Amygdala (tissue), 56 donors: ENCODE data around the gene STRBP.
"Not testable (repeated sequence)": the region's sequence is repeated elsewhere in the genome, so short reads cannot be mapped to it uniquely, and the experiment has no call there.

Source experiments
- DNase-seq, 56 donors: peaks; one replicate each; lab custom pipeline; 2025; lab: John Stamatoyannopoulos, UW

STRBP gene

DNA sequence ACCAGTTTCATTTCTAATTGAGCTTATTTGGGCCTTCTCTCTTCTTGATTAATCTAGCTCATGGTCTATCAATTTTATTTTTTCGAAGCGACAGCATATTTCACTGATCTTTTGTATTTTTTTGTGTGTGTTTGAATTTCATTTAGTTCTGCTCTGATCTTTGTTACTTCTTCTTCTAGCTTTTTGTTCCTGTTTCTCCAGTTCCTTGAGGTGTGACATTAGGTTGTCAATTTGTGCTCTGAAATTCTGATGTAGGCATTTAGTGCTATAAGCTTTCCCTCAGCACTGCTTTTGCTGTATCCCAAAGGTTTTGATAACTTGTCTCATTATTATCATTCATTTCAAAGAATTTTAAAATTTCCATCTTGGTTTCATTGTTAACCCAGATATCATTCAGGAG is 67.3 kb downstream of the STRBP start:
- no peak for DNase-seq

DNA sequence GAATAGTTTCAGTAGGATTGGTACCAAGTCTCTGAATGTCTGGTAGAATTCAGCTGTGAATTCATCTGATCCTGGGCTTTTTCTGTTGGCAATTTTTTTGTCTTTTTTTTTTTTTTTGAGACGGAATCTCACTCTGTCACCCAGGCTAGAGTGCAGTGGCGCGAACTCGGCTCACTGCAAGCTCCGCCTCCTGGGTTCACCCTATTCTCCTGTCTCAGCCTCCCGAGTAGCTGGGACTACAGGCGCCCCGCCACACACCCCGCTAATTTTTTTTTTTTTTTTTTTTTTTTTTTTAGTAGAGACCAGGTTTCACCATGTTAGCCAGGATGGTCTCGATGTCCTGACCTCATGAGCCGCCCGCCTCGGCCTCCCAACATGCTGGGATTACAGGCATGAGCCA is 67.9 kb downstream of the STRBP start:
- DNase-seq, result not testable (repeated sequence)

DNA sequence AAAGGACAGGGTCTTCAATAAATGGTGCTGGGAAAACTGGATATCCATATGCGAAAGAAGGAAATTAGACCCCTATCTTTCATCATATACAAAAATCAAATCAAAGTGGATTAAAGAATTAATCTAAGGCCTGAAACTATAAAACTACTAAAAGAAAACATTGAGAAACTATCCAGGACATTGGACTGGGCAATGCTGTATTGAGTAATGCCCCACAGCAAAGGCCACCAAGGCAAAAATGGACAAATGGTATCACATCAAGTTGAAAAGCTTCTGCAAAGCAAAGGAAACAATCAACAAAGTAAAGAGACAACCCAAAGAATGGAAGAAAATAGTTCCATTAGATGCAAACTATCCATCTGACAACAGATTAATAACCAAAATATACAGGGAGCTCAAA is 72.3 kb downstream of the STRBP start:
- DNase-seq, result no peak

DNA sequence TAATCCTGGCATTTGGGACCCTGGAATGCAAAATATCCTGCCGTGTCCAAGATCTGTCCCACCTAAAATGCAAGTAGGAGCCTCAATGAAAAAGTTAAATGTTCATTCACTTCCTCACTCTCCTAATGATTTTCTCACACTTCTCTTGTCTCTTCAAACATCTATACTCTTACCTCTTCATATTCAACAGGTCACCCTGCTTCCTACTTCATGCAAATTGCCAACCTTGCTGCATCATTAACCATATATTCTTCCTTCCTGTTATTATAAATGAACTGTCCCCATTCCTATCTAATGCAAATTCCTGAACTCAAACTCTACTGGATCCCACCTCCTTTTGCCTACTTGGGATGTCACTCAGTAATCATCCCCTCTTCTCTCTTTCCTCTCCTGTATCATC is 74.4 kb downstream of the STRBP start:
- no peak for DNase-seq

DNA sequence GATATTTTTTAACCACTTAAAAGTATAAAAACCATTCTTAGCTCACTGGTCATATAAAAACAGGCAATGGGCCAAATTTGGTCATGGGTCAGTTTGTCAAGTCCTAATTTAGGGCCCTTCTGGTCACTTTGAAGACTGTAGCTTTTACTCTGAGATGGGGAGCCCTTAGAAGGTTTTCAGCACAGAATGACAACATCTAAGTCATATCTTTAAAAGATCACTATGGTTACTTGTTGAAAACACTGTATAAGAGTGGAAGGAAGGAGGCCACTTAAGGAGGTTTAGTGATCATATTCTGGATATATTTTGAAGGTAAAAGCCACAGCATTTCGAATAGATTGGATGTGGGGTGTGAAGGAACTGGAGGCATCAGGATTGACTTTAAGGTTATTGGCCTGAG is 76.7 kb downstream of the STRBP start:
- DNase-seq, result no peak

DNA sequence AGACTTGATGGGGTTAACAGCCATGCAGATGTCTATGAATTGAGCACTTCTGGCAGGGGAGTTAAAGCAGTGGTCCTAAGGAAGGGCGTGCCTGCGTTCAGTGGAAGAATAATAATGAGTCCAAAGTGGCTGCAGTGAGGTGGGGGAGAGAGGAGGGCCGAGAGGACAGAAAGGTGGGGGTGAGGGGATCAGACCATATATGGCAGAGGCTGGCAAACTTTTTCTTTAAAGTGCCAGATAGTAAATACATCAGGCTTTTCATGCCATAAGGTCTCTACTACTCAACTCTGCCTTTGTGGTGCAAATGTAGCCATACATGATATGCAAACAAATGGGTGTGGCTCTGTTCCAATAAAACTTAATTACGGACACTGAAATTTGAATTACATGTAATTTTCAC is 77.1 kb downstream of the STRBP start:
- DNase-seq, result no peak

DNA sequence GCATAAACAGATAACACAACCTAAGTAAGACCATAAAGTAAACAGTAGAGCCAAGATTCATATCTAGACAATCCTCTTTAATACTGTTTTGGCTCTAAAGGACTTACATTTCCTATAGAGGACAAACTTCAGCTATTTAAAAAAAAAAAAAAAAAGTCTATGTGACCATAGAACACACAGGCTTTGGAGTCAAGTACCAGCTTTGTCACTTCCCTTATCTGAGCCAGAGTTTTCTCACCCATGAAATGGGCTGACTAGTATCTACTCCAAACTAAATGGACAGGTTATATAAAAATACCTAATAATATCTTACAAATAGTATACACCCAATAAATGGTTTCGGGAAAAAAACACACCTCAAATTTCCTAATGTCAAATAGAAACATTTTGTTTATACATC is 81.3 kb downstream of the STRBP start:
- no peak for DNase-seq

DNA sequence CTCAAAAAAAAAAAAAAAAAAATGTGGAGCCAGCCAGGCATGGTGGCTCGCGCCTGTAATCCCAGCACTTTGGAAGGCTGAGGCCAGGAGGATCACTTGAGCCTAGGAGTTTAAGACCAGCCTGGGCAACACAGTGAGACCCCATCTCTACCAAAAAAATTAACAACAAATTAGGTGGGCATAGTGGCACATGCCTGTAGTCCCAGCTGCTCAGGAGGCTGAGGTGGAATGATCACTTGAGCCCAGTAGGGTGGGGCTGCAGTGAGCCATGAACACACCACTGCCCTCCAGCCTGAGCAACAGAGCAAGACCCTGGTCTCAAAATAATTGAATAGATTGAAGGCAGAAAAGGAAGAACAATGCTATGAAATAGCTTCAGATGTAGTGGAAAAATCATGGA is 82.4 kb downstream of the STRBP start:
- DNase-seq, result not testable (repeated sequence)

DNA sequence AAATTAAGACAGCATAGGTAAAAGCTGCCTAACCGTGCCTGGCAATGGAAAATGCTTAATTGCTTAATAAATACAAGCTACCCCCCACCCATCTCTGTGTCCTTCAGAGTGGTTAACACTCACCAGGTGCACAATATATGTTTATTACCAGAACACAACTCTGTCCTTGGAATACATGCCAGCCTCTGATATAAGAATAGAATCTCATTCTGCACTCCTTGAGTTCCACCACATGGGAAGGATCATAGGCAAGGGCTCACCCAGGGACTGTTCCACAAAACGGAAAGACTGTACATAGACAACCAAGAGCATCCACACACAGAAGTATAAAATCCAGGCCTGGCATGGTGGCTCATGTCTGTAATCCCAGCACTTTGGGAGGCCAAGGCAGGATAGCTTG is 91.4 kb downstream of the STRBP start:
- DNase-seq, result no peak

DNA sequence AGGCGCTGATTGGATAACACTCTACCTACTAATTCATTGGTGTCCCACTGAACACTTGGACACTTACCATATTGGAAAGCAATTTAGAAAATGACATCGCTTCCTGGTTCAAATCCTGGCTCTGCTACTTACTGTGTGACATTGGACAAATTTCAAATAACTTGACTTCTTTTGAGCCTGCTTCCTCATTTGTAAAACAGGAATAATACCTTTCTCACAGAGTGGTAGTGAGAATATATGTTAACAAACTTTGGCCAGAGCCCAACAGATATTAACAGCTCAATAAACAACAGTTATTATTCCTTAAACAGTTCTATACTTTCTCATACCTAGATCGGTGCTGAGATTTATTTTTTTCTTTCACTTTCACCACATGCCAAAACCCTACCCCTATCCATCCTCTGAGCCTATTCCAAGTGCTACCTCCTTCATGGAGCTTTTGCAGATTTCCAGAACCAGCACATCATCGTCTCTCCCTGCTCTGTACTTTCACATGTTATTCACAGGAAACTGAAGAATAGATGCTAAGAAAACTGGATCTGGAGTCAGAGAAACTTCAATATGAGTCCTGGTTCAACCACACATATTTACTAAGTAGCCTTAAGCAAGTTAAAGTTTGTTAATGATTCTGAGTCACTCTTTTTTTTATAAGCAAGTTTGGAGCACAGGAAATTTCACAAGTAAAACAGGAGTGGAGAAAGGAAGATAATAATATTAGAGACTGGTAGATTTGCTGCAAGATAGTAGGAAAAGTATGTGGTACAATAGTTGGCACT is 92.3 kb downstream of the STRBP start:
- DNase-seq, result no peak

DNA sequence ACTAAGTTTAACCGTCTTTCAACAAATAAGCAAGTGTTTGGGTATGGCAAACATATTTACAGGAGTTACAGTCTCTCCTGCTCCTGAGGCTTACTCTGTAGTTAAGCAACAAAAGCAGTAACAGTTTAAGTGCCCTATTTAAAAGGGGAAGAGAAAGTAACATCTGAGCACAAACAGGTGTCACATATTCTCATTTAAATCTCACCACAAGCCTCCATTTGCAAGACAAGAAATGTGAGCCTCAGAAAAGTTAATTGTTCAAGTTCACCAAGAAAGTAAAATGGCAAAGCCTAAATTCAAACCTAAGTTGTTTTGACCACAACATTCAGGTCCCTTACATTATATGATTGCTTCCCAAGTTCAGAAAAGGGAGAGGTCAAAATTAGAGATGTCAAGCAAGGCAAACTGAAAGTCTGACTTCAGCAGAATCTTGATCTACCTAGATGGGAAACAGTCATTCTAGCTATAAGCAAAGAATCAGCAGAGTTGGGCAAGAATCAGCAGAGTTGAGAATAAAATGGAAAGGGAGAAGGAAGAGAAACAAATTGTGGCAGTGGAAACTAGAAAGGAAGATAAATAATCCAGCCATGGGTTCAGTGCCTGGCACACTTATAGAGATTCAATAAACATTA is 93.4 kb downstream of the STRBP start:
- no peak for DNase-seq

DNA sequence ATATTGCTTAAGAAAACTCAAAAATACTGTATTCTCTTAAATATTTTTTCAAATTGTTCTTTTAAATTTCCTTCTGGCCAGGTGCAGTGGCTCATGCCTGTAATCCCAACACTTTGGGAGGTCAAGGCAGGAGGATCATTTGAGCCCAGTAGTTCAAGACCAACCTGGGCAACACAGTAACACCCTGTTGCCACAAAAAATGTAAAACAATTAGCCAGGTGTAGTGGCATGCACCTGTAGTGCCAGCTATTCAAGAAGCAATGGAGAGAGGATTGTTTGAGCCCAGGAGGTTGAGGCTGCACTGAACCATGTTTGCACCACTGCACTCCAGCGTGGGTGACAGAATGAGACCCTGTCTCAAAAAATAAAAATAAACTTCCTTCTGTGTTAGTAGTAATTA is 94.3 kb downstream of the STRBP start:
- no peak for DNase-seq

DNA sequence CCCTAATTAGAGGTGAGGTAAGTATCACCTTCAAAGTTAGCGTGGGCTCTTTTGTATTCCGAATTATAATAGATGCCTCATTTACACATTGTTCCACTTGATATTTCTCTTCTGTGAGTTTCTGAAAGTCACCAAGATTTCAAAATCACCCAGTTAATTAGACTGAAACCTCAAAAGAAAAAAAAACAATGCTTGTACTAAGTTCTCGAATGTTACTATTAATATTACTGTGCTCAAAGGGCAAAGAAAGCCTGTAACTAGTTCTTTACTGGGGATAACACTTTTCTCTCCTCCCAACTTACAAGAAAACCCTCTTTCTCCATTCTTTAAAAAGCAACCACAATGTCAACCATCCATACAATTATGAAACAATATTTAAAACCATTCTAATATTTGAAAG is 98.5 kb downstream of the STRBP start:
- DNase-seq, result no peak

DNA sequence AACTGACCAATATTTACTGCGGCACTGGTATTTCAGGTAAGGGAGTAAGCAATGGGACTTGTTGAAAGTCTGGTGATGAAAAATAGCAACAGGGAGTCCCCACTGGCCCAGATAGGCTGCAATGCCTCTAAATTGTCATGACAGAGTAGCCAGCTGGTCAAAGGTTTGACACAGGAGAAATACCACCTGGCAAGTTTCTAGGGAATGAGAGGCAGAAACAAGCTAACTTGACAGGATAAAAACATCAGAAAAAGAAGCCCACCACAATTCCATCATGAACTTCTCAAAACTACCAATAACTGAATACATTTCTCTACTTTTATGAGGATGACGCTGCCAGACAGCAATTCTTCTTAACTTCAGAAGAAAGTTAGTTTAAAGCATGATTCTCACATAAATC is 99.8 kb downstream of the STRBP start:
- no peak for DNase-seq

DNA sequence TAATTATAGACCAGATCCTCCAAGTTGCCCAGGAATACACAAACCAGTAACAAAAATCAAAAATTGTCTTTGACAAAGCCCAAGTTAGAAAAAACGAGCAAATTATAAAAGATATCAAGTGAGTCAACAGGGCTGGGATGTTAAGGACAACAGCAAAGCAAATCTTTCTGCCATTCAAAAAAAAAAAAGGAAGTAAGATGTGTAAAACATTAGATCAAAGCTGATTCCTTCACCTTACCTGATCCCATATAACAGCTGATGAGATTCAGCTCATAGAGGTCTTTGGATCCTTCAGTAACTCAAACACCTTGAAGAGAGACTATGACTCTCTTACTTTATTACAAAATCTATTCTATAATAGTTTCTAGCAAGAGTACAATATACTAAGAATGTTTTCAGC is 100.9 kb downstream of the STRBP start:
- no peak for DNase-seq

DNA sequence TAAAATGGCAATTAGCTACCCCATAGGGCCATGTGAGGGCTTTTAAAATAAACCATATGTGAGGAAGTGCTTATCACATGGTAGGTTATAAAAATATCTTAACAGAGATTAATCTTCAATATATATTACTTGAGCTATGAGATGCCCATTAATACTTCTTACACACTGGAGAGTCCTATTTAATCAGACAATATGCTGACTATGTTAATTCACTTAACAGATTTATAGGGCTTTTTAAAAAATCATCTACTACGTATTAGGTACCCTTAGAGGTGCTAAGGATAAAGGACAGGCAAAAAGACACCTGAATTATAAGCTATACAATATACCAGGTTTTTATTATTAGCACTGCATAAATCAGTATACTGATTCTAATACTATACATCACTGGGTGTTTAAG is 102.6 kb downstream of the STRBP start:
- no peak for DNase-seq

DNA sequence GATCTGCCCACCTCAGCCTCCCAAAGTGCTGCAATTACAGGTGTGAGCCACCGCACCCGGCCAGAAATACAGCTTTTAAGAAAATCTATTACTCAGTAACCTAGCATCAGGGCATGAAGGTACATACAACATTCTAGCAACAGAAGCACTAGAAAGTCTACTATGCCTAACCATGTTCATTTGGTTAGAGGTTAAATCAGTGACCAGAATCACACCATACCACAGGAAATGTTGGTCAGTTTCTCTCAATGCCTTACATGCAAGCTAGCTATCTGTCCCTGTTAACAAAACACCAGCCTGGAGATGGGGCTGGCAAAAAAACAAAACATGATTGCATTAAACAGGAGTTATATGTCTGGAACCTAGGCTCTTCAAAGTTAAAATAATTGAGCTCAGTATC is 104.1 kb downstream of the STRBP start:
- DNase-seq, result no peak

DNA sequence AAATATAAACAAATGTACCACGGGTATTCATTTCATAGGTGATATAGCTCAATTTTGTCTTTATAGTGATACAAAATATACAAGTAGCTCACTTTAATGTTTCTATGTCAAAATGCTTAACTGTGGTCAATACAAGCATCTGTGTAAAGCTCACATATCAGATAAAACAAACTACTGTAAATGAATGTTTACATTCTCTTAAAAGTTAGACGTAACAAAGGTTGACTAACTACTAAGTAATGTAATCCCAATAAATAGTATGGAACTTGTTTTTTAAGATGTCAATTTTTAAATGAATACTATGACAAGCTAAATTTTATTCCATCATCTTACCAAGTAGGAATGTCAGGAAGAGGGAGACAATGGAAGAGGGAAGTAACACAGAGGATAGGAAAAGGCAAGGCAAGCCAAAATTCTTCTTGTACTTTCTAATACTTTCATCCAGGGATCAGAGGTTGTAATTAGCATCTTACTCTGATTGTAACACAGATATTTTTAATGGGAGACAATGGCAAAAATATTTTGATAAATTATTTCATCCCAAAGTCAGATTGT is 105.5 kb downstream of the STRBP start:
- no peak for DNase-seq

DNA sequence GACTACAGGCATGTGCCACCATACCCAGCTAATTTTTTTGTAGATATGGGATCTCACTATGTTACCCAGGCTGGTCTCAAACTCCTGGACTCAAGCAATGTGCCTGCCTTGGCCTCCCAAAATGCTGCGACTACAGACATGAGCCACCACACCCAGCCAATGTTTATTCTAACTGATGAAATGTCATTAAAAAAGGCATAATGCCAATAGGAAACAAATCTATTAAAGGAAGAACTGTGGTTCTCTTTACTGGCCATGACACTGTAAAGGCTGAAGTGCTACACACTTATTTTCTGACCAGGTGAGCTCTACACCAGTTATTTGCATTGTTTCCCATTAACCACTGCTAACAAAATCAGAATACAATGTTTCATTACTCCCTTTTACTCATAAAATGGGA is 106.0 kb downstream of the STRBP start:
- DNase-seq, result no peak

DNA sequence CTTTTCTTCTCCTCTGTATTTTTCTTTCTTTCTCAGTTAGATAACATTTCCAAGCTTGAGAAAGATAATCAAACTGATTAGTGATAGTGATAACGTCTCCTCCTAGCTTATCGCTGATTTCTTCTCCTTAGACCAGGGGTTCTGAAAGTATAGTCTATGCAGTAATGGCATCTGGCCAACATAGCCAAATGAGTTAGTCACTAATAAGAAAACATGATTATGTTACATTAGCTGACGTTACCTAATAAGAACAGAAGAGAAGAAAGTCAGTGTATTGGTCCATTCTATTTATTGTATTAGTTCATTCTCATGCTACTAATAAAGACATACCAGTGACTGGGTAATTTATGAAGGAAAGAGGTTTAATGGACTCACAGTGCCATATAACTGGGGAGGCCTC is 111.2 kb downstream of the STRBP start:
- no peak for DNase-seq

DNA sequence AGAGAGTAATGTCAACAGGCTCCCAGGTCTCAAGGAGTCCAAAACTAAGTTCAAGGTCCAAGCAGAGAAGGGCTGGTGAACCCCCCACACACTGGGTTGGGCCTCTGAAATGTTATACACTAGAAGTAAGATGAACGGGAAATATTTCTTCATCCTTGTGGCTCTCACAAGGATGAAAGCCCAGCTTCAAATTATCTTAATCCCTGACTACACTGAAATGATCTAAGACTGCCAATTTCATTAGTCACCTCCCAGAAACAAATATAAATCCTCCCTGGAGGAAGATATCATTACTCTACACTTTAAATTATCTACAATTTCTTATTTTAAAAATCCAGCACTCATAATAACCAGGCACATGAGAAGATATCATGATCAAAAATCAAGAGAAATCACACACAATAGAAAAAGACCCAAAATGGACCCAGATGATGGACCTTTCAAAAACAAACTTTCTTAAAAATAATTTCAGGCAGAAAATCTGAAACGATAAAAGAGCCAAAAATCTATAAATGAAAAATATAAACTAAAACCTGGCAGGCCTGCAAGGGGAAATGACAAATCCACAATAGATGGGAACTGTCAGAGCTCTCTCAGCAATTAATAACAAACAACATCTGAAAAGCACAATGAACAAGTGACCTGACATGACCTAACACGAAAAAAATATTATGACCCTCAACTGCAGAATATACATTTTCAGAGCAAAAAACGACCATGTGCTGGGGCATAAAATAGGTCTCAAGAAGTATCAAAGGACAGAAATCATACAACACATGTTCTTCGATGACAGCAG is 117.5 kb downstream of the STRBP start:
- DNase-seq, result no peak
